Hair follicle dermal papilla cell (primary cell): ENCODE data around the gene THBS1. TPM values are rescaled to one million over a fixed set of nuclear protein-coding genes. Genes with fewer than 3 reads are reported as not detected.

Experiments used
- total RNA-seq: library from RNA; depleted of rRNA; stranded (reverse); fragments of >200 nt; gene quantifications from 2 replicates; pipeline ENCODE4 v1.2.3, GENCODE V29; 2012

THBS1 gene
- total RNA-seq = 17,561 and 20,362 TPM in 2 replicates

GRCh38 chr15:39580485-39581241, at the start of gene THBS1:
TSS of gene THBS1 (plus strand) at chr15:39581079. CDS start at chr15:39581858, 779 bp downstream.

Other genes with a start within 250 kb of the THBS1 start
- 8.3 and 15.4 TPM in 2 replicates for gene FSIP1, start 201.8 kb downstream of the THBS1 start, total RNA-seq